GM06990 (cell line): ENCODE data around the gene CHST11.

Source experiments
- DNase-seq: peaks from one replicate; pipeline ENCODE4 v3.0.0-alpha.2; 2011; ENCODE audit not compliant: insufficient read length; ENCODE audit errors: extremely low read depth
- H3K27me3 ChIP-seq: replicated peaks from 2 replicates; pipeline ENCODE4 v1.6.0; 2011; ENCODE audit warnings: low read length; ENCODE audit not compliant: control insufficient read depth, insufficient read depth
- H3K36me3 ChIP-seq: 2 replicates; pipeline ENCODE4 v1.5.1; 2011; ENCODE audit warnings: low read length; ENCODE audit not compliant: control insufficient read depth, insufficient read depth
- H3K4me3 ChIP-seq: replicated peaks from 2 replicates; pipeline ENCODE4 v1.5.1; 2011; ENCODE audit warnings: low read depth, mild to moderate bottlenecking, control low read depth, low read length
- CTCF ChIP-seq: IDR thresholded peaks from 2 replicates; pipeline ENCODE4 v1.5.1; 2011; ENCODE audit warnings: low read length, control low read depth, mild to moderate bottlenecking, inconsistent platforms; ENCODE audit not compliant: insufficient read depth, poor library complexity, severe bottlenecking

The CHST11 gene

GRCh38 chr12:104782296-104782695 lies 325.5 kb downstream of the CHST11 start:
- TF ChIP-seq CTCF = no peak
- no peak for DNase-seq
- H3K27me3 ChIP-seq = no peaks in the 10 kb centered on the region
- H3K4me3 ChIP-seq = no peak overlapping the region
- no peaks in the 10 kb centered on the region for H3K36me3 ChIP-seq

- no peak for DNase-seq
- Histone ChIP-seq H3K36me3 (no peaks in the 10 kb centered on the region), H3K4me3 (no peak overlapping the region), H3K27me3 (no peaks in the 10 kb centered on the region)
- no peak for TF ChIP-seq CTCF
Measured at GRCh38 chr12:104784592-104784991, 327.8 kb downstream of the CHST11 start.

GRCh38 chr12:104785886-104786285 lies 329.1 kb downstream of the CHST11 start:
- no peak for TF ChIP-seq CTCF
- no peaks in the 10 kb centered on the region for H3K27me3 ChIP-seq
- no peak for DNase-seq
- no peak overlapping the region for H3K4me3 ChIP-seq
- no peaks in the 10 kb centered on the region for H3K36me3 ChIP-seq

- TF ChIP-seq CTCF = no peak
- Histone ChIP-seq H3K36me3 (no peaks in the 10 kb centered on the region), H3K27me3 (no peaks in the 10 kb centered on the region), H3K4me3 (no peak overlapping the region)
- no peak for DNase-seq
Measured at GRCh38 chr12:104786352-104786751, 329.6 kb downstream of the CHST11 start.

GRCh38 chr12:104788840-104789271 lies 332.1 kb downstream of the CHST11 start:
- TF ChIP-seq CTCF = no peak
- Histone ChIP-seq H3K27me3 (no peaks in the 10 kb centered on the region), H3K36me3 (no peaks in the 10 kb centered on the region), H3K4me3 (no peak overlapping the region)
- DNase-seq = no peak
